Activated naive CD4-positive, alpha-beta T cell treated with anti-CD3 and anti-CD28 coated beads, Interleukin-2, amount 50 U/mL, for 24 hours (primary cell): ENCODE results near the gene SYT14.

Experiments
- H3K27ac Mint-ChIP-seq: one replicate; pipeline ENCODE4 v1.8.0; 2021; ENCODE audit warnings: mild to moderate bottlenecking, mixed read lengths
- H3K27me3 Mint-ChIP-seq: one replicate; pipeline ENCODE4 v1.8.0; 2021; ENCODE audit warnings: mixed read lengths
- H3K36me3 Mint-ChIP-seq: one replicate; pipeline ENCODE4 v1.8.0; 2021; ENCODE audit warnings: mixed read lengths
- H3K4me1 Mint-ChIP-seq: one replicate; pipeline ENCODE4 v1.8.0; 2021; ENCODE audit warnings: mixed read lengths
- H3K4me3 Mint-ChIP-seq: one replicate; pipeline ENCODE4 v1.8.0; 2021; ENCODE audit warnings: mild to moderate bottlenecking, mixed read lengths
- H3K9me3 Mint-ChIP-seq: one replicate; pipeline ENCODE4 v1.8.0; 2021; ENCODE audit warnings: mixed read lengths

The SYT14 gene

GRCh38 chr1:209988706-209989105 is 50.7 kb downstream of the SYT14 start:
- no peak overlapping the region for H3K4me3 Mint-ChIP-seq
- no peaks in the 10 kb centered on the region for H3K9me3 Mint-ChIP-seq
- no peaks in the 10 kb centered on the region for H3K36me3 Mint-ChIP-seq
- H3K27me3 Mint-ChIP-seq = peaks cover 15% of the 10 kb centered on the region
- H3K4me1 Mint-ChIP-seq = no peaks in the 10 kb centered on the region
- no peak overlapping the region for H3K27ac Mint-ChIP-seq

GRCh38 chr1:209989525-209989924 is 51.5 kb downstream of the SYT14 start:
- H3K36me3 Mint-ChIP-seq = no peaks in the 10 kb centered on the region
- H3K4me1 Mint-ChIP-seq = no peaks in the 10 kb centered on the region
- peaks cover 20% of the 10 kb centered on the region for H3K27me3 Mint-ChIP-seq
- H3K4me3 Mint-ChIP-seq = no peak overlapping the region
- H3K27ac Mint-ChIP-seq = no peak overlapping the region
- no peaks in the 10 kb centered on the region for H3K9me3 Mint-ChIP-seq

GRCh38 chr1:209993061-209993830 is 55.2 kb downstream of the SYT14 start:
- H3K4me3 Mint-ChIP-seq = no peak overlapping the region
- no peaks in the 10 kb centered on the region for H3K9me3 Mint-ChIP-seq
- H3K4me1 Mint-ChIP-seq = no peaks in the 10 kb centered on the region
- no peaks in the 10 kb centered on the region for H3K36me3 Mint-ChIP-seq
- peaks cover 27% of the 10 kb centered on the region for H3K27me3 Mint-ChIP-seq
- no peak overlapping the region for H3K27ac Mint-ChIP-seq

- no peaks in the 10 kb centered on the region for H3K9me3 Mint-ChIP-seq
- no peaks in the 10 kb centered on the region for H3K4me1 Mint-ChIP-seq
- H3K27me3 Mint-ChIP-seq = peaks cover 17% of the 10 kb centered on the region
- no peak overlapping the region for H3K4me3 Mint-ChIP-seq
- H3K36me3 Mint-ChIP-seq = no peaks in the 10 kb centered on the region
- no peak overlapping the region for H3K27ac Mint-ChIP-seq
Measured at GRCh38 chr1:209996348-209996747, 58.3 kb downstream of the SYT14 start.

- H3K27me3 Mint-ChIP-seq = peaks cover 10% of the 10 kb centered on the region
- H3K36me3 Mint-ChIP-seq = no peaks in the 10 kb centered on the region
- H3K9me3 Mint-ChIP-seq = no peaks in the 10 kb centered on the region
- H3K4me1 Mint-ChIP-seq = no peaks in the 10 kb centered on the region
- no peak overlapping the region for H3K4me3 Mint-ChIP-seq
- H3K27ac Mint-ChIP-seq = no peak overlapping the region
Measured at GRCh38 chr1:209999005-209999404, 61.0 kb downstream of the SYT14 start.

GRCh38 chr1:210001751-210002150 is 63.7 kb downstream of the SYT14 start:
- Mint-ChIP-seq H3K27me3 (peaks cover 2% of the 10 kb centered on the region), H3K27ac (no peak overlapping the region), H3K36me3 (no peaks in the 10 kb centered on the region), H3K4me1 (no peaks in the 10 kb centered on the region), H3K4me3 (no peak overlapping the region), H3K9me3 (no peaks in the 10 kb centered on the region)

GRCh38 chr1:210003501-210003900 is 65.5 kb downstream of the SYT14 start:
- Mint-ChIP-seq H3K27me3 (no peaks in the 10 kb centered on the region), H3K27ac (no peak overlapping the region)

GRCh38 chr1:210010161-210010560 is 72.1 kb downstream of the SYT14 start:
- H3K4me1 Mint-ChIP-seq = no peaks in the 10 kb centered on the region
- no peaks in the 10 kb centered on the region for H3K36me3 Mint-ChIP-seq
- no peaks in the 10 kb centered on the region for H3K27me3 Mint-ChIP-seq
- no peaks in the 10 kb centered on the region for H3K9me3 Mint-ChIP-seq
- H3K4me3 Mint-ChIP-seq = no peak overlapping the region
- no peak overlapping the region for H3K27ac Mint-ChIP-seq

More at GRCh38 chr1:210003501-210003900, 65.5 kb downstream of the SYT14 start:
- Mint-ChIP-seq H3K4me3 (no peak overlapping the region), H3K36me3 (no peaks in the 10 kb centered on the region), H3K4me1 (no peaks in the 10 kb centered on the region), H3K9me3 (no peaks in the 10 kb centered on the region)

GRCh38 chr1:210021145-210021860 is 83.3 kb downstream of the SYT14 start:
- Mint-ChIP-seq H3K4me3 (no peak overlapping the region), H3K36me3 (no peaks in the 10 kb centered on the region), H3K27me3 (peaks cover 4% of the 10 kb centered on the region), H3K27ac (no peak overlapping the region), H3K4me1 (no peaks in the 10 kb centered on the region), H3K9me3 (no peaks in the 10 kb centered on the region)

- no peaks in the 10 kb centered on the region for H3K4me1 Mint-ChIP-seq
- no peaks in the 10 kb centered on the region for H3K9me3 Mint-ChIP-seq
- H3K27me3 Mint-ChIP-seq = no peaks in the 10 kb centered on the region
- H3K36me3 Mint-ChIP-seq = no peaks in the 10 kb centered on the region
- no peak overlapping the region for H3K4me3 Mint-ChIP-seq
- no peak overlapping the region for H3K27ac Mint-ChIP-seq
Measured at GRCh38 chr1:210022044-210022443, 84.0 kb downstream of the SYT14 start.

GRCh38 chr1:210024282-210024681 is 86.3 kb downstream of the SYT14 start:
- Mint-ChIP-seq H3K4me1 (no peaks in the 10 kb centered on the region), H3K9me3 (no peaks in the 10 kb centered on the region), H3K36me3 (no peaks in the 10 kb centered on the region), H3K27me3 (no peaks in the 10 kb centered on the region), H3K4me3 (no peak overlapping the region), H3K27ac (no peak overlapping the region)

GRCh38 chr1:210024996-210025395 is 87.0 kb downstream of the SYT14 start:
- no peak overlapping the region for H3K4me3 Mint-ChIP-seq
- H3K27ac Mint-ChIP-seq = no peak overlapping the region
- H3K27me3 Mint-ChIP-seq = no peaks in the 10 kb centered on the region
- H3K4me1 Mint-ChIP-seq = no peaks in the 10 kb centered on the region
- no peaks in the 10 kb centered on the region for H3K36me3 Mint-ChIP-seq
- no peaks in the 10 kb centered on the region for H3K9me3 Mint-ChIP-seq

- Mint-ChIP-seq H3K4me1 (no peaks in the 10 kb centered on the region), H3K27me3 (peaks cover 3% of the 10 kb centered on the region), H3K4me3 (no peak overlapping the region), H3K36me3 (no peaks in the 10 kb centered on the region), H3K27ac (no peak overlapping the region), H3K9me3 (no peaks in the 10 kb centered on the region)
Measured at GRCh38 chr1:210025870-210026269, 87.9 kb downstream of the SYT14 start.

- Mint-ChIP-seq H3K36me3 (no peaks in the 10 kb centered on the region), H3K4me3 (no peak overlapping the region), H3K4me1 (no peaks in the 10 kb centered on the region)
Measured at GRCh38 chr1:210027994-210028393, 90.0 kb downstream of the SYT14 start.

GRCh38 chr1:210031473-210031872 is 93.5 kb downstream of the SYT14 start:
- H3K4me1 Mint-ChIP-seq = no peaks in the 10 kb centered on the region
- H3K36me3 Mint-ChIP-seq = no peaks in the 10 kb centered on the region
- H3K4me3 Mint-ChIP-seq = no peak overlapping the region
- peaks cover 6% of the 10 kb centered on the region for H3K27me3 Mint-ChIP-seq
- peaks cover 6% of the 10 kb centered on the region for H3K9me3 Mint-ChIP-seq
- no peak overlapping the region for H3K27ac Mint-ChIP-seq

More at GRCh38 chr1:210027994-210028393, 90.0 kb downstream of the SYT14 start:
- no peak overlapping the region for H3K27ac Mint-ChIP-seq
- peaks cover 5% of the 10 kb centered on the region for H3K27me3 Mint-ChIP-seq
- no peaks in the 10 kb centered on the region for H3K9me3 Mint-ChIP-seq

GRCh38 chr1:210043058-210043457 is 105.0 kb downstream of the SYT14 start:
- peaks cover 2% of the 10 kb centered on the region for H3K9me3 Mint-ChIP-seq
- H3K27ac Mint-ChIP-seq = no peak overlapping the region
- H3K36me3 Mint-ChIP-seq = no peaks in the 10 kb centered on the region
- peaks cover under 1% of the 10 kb centered on the region for H3K27me3 Mint-ChIP-seq
- no peaks in the 10 kb centered on the region for H3K4me1 Mint-ChIP-seq
- H3K4me3 Mint-ChIP-seq = no peak overlapping the region
